Endodermal cell (in vitro differentiated cells): Measurements from ENCODE around the gene HS3ST3A1. TPM values are rescaled to one million over a fixed set of nuclear protein-coding genes. Genes with fewer than 3 reads are reported as not detected.

ENCODE experiments used
- DNase-seq: peaks from one replicate; pipeline ENCODE4 v3.0.0-alpha.2; 2017
- H3K27ac ChIP-seq: 2 replicates; pipeline ENCODE4 v1.5.1; 2013; ENCODE audit warnings: mild to moderate bottlenecking, low read depth, low read length, moderate library complexity
- H3K27me3 ChIP-seq: 2 replicates; pipeline ENCODE4 v1.6.1; 2013; ENCODE audit warnings: mild to moderate bottlenecking, low read length, moderate library complexity; ENCODE audit not compliant: insufficient read depth, control insufficient read depth, poor library complexity, severe bottlenecking
- H3K36me3 ChIP-seq: 2 replicates; pipeline ENCODE4 v1.7.0; 2013; ENCODE audit warnings: mild to moderate bottlenecking, low read length, moderate library complexity; ENCODE audit not compliant: control insufficient read depth, insufficient read depth
- H3K4me1 ChIP-seq: one replicate; pipeline ENCODE4 v1.7.0; 2013; ENCODE audit warnings: low read length; ENCODE audit not compliant: control insufficient read depth, insufficient read depth
- H3K4me3 ChIP-seq: 2 replicates; pipeline ENCODE4 v1.5.1; 2013; ENCODE audit warnings: mild to moderate bottlenecking, low read length, moderate library complexity
- H3K9ac ChIP-seq: 2 replicates; pipeline ENCODE4 v1.6.1; 2013; ENCODE audit warnings: mild to moderate bottlenecking, low read length, moderate library complexity; ENCODE audit not compliant: poor library complexity, severe bottlenecking; ENCODE audit errors: extremely low read depth
- H3K9me3 ChIP-seq: 2 replicates; pipeline ENCODE4 v1.6.1; 2013; ENCODE audit warnings: mild to moderate bottlenecking, low read length, moderate library complexity; ENCODE audit not compliant: control insufficient read depth
- H3K27ac Mint-ChIP-seq: 2 replicates; pipeline ENCODE4 v1.8.0; 2020; ENCODE audit warnings: mixed read lengths
- H3K27me3 Mint-ChIP-seq: 2 replicates; pipeline ENCODE4 v1.8.0; 2021; ENCODE audit warnings: mild to moderate bottlenecking, mixed read lengths; ENCODE audit not compliant: insufficient read depth
- H3K36me3 Mint-ChIP-seq: 2 replicates; pipeline ENCODE4 v1.8.0; 2020; ENCODE audit warnings: low read depth, mixed read lengths
- H3K4me1 Mint-ChIP-seq: 2 replicates; pipeline ENCODE4 v1.8.0; 2020; ENCODE audit warnings: mixed read lengths
- H3K4me3 Mint-ChIP-seq: 2 replicates; pipeline ENCODE4 v1.8.0; 2020; ENCODE audit warnings: mild to moderate bottlenecking, moderate library complexity, mixed read lengths
- H3K9me3 Mint-ChIP-seq: 2 replicates; pipeline ENCODE4 v1.8.0; 2020; ENCODE audit warnings: mild to moderate bottlenecking, mixed read lengths
- CTCF ChIP-seq: fragments of 200-600 bp; sonication (generic); conservative IDR thresholded peaks from 2 replicates; pipeline ENCODE4 v1.5.0; 2021; ENCODE audit warnings: antibody characterized with exemption, mild to moderate bottlenecking
- WGBS, 2 experiments: methylation state at CpG; one replicate each; pipeline versions ENCODE4 v1.1.5 to v1.1.7; 2013; ENCODE audit warnings: missing lambda C conversion rate in 2 of 2, mixed read lengths in 1 of 2; ENCODE audit not compliant: insufficient coverage in 1 of 2, insufficient read length in 1 of 2; 5-methylcytosine and 5-hydroxymethylcytosine counted together
- total RNA-seq, 2 donors: library from RNA; stranded (reverse); fragmentation: NEBNext Ultra II Directional in 1 of 2; extraction: Animal tissue kit (Norgen Biotek cat#: 25700) in 1 of 2; gene quantifications; 2 replicates in 1 of 2; 3 replicates in 1 of 2; pipeline ENCODE4 v1.2.1, GENCODE V29; 2021

HS3ST3A1 gene
- total RNA-seq, 2 donors from 2014 or later = 1.9 to 2.4 TPM

- Histone ChIP-seq H3K27ac (no peak overlapping the region), H3K9me3 (no peaks in the 10 kb centered on the region), H3K27me3 (no peaks in the 10 kb centered on the region), H3K9ac (no peak overlapping the region), H3K36me3 (no peaks in the 10 kb centered on the region), H3K4me3 (no peak overlapping the region), H3K4me1 (peaks cover 3% of the 10 kb centered on the region)
- WGBS, 2 experiments = 94 to 95% methylated on average over 7 to 10 of the region's 10 CpGs
- H3K9me3 Mint-ChIP-seq = no peaks in the 10 kb centered on the region
- TF ChIP-seq CTCF = no peak
- peaks cover 10% of the 10 kb centered on the region for H3K27me3 Mint-ChIP-seq
- H3K4me3 Mint-ChIP-seq = no peak overlapping the region
- no peak for DNase-seq
- peaks cover 18% of the 10 kb centered on the region for H3K4me1 Mint-ChIP-seq
- H3K27ac Mint-ChIP-seq = no peak overlapping the region
- H3K36me3 Mint-ChIP-seq = no peaks in the 10 kb centered on the region
These were observed 8.0 kb downstream of the HS3ST3A1 start for GRCh38 chr17:13593757-13594156.

- Mint-ChIP-seq H3K9me3 (no peaks in the 10 kb centered on the region), H3K4me3 (no peak overlapping the region), H3K27ac (no peak overlapping the region), H3K36me3 (no peaks in the 10 kb centered on the region), H3K27me3 (peaks cover 8% of the 10 kb centered on the region), H3K4me1 (peaks cover 15% of the 10 kb centered on the region)
- WGBS, 2 experiments = 87 to 89% methylated on average over 5 to 9 of the region's 10 CpGs
- Histone ChIP-seq H3K9ac (no peak overlapping the region), H3K4me3 (no peak overlapping the region), H3K9me3 (no peaks in the 10 kb centered on the region), H3K27me3 (no peaks in the 10 kb centered on the region), H3K36me3 (no peaks in the 10 kb centered on the region), H3K4me1 (peaks cover 3% of the 10 kb centered on the region), H3K27ac (no peak overlapping the region)
- no peak for DNase-seq
- TF ChIP-seq CTCF = no peak
These were observed 8.5 kb downstream of the HS3ST3A1 start for GRCh38 chr17:13593021-13593751.

- Histone ChIP-seq H3K4me1 (peaks cover 3% of the 10 kb centered on the region), H3K9ac (no peak overlapping the region), H3K27ac (no peak overlapping the region), H3K9me3 (no peaks in the 10 kb centered on the region), H3K36me3 (no peaks in the 10 kb centered on the region), H3K4me3 (no peak overlapping the region), H3K27me3 (no peaks in the 10 kb centered on the region)
- no peak for DNase-seq
- Mint-ChIP-seq H3K36me3 (no peaks in the 10 kb centered on the region), H3K4me3 (no peak overlapping the region), H3K9me3 (no peaks in the 10 kb centered on the region), H3K4me1 (peaks cover 12% of the 10 kb centered on the region), H3K27ac (no peak overlapping the region), H3K27me3 (peaks cover 8% of the 10 kb centered on the region)
- no peak for TF ChIP-seq CTCF
- WGBS, 2 experiments = 97 to 98% methylated on average over 5 to 7 of the region's 7 CpGs
These were observed 9.3 kb downstream of the HS3ST3A1 start for GRCh38 chr17:13592427-13592826.
